Measurements from ENCODE around the gene CXXC1.
"Not testable (repeated sequence)": the region's sequence is repeated elsewhere in the genome, so short reads cannot be mapped to it uniquely, and the experiment has no call there.

The CXXC1 gene

GRCh38 chr18:50287441-50288347, at the start of gene CXXC1:
Gene CXXC1 (minus strand): TSS chr18:50287692. CDS start chr18:50287589, 103 bp downstream.
- DNase-seq (ENCODE audit: low spot score): peak; percentile 99

GRCh38 chr18:50334546-50335152, 47.2 kb upstream of the CXXC1 start:
- no peak for DNase-seq (ENCODE audit: low spot score)

DNA sequence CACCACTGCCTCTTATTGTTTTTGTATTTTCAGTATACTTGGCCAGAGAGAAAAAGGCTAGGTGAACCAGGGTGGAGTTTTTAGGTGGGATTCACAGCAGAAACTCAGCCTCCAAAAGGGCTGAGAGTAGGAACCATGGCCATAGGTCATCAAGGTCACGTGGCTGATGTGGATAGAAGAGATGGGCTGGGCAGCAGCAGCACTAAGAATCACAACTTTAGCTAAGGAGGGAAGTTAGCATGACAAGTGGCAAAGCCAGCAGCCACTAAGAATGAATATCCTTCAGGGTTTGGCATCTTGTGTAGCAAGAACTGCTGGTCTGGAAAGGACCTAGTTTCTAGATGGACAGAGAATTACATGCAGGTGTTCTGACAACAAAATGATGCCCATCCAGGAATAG, 44.2 kb upstream of the CXXC1 start:
- no peak for DNase-seq (ENCODE audit: low spot score)

DNA sequence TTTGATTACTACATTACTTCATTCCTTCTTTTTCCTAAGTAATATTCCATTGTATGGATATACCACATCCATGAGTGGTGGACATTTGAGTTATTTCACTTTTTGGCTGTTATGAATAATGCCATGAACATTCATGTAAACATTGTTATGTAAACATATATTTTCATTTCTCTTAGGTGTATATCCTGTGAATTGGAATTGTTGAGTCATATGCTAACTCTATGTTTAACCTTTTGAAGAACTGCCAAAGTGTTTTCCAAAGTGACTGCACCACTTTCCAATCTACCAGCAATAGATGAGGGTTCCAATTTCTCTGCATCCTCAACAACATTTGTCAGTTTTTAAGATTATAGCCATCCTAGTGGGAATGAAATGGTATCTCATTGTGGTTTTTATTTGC, 42.7 kb upstream of the CXXC1 start:
- no peak for DNase-seq (ENCODE audit: low spot score)

DNA sequence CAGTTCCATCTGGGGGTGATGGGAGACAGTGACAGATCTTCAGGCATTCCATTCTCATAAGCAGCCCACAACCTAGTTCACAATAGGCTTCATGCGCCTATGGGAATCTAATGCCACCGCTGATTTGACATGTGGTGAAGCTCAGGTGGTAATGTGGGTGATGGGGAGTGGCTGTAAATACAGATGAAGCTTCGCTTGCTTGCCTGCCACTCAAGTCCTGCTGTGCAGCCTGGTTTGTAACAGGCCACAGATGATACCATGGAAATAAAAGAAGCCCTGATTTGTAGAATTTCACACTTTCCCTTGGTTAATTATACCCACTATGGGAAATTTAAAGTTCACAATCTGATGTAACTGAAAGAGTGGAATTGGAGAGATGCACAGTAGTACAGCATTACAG, 40.5 kb upstream of the CXXC1 start:
- DNase-seq (ENCODE audit: low spot score): no peak

- no peak for DNase-seq (ENCODE audit: low spot score)
Observed at GRCh38 chr18:50320719-50321118, 33.2 kb upstream of the CXXC1 start.

DNA sequence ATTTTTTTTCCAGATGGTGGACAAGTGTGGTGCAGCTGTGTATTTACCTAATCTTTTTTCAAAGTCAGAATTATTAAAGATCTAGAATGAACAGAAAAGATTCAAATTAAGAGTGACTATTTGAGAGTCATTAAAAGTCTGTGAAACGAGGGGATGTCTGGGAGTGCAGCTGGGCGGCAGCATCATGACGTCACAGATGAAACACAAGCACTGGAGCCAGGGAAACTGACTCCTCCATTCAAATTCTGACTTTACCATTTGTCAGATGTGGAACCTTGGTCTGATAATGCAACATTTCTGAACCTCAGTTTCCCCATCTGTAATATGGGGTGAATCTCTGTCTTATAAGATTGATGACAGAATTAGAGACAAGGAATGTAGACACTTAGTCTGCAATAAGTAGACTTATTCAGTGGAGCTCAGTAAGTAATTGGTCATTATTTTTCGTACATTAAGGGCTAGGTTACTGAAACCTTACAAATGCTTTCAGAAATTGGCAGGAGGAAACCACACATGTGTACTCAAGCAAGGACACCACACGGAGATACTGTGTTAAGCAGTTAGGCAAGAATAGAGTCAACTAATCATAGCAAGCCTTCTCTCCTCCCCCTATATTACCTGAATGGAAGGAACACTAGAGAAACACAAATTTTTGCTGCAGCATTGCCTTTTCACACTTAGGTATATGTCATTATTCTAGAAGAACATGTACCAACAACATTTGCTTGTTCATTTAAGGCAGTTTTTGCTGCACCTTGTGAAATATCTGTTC, 27.8 kb upstream of the CXXC1 start:
- no peak for DNase-seq (ENCODE audit: low spot score)

DNA sequence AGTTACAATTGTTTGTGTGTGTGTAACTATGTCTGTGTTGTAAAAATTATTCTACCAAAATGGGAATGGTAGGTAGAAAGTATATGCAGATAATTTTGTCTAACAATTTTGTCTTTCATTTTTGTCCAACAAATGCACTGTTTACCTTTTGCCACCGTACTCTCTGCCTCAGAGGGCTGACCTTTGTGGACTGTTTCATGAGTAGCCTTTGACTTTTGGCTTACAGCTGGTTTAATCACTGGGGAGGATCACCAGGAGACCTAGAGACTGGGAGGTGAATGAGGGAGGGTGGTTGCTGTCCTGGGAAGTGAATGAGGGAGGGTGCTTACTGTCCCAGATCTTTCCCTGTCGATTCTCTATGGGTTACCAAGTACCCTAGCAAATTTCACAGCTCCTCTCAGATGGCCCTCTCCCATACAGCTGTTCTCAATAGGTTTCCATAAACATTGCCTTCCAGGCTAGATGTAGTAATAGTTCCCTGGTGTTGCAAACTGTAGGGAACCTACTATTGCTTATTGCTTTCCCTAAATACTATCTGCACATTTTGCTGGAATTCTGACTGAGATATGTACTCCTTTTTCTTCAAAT, 26.5 kb upstream of the CXXC1 start:
- no peak for DNase-seq (ENCODE audit: low spot score)

GRCh38 chr18:50313031-50313607, 25.6 kb upstream of the CXXC1 start:
- DNase-seq (ENCODE audit: low spot score): no peak

DNA sequence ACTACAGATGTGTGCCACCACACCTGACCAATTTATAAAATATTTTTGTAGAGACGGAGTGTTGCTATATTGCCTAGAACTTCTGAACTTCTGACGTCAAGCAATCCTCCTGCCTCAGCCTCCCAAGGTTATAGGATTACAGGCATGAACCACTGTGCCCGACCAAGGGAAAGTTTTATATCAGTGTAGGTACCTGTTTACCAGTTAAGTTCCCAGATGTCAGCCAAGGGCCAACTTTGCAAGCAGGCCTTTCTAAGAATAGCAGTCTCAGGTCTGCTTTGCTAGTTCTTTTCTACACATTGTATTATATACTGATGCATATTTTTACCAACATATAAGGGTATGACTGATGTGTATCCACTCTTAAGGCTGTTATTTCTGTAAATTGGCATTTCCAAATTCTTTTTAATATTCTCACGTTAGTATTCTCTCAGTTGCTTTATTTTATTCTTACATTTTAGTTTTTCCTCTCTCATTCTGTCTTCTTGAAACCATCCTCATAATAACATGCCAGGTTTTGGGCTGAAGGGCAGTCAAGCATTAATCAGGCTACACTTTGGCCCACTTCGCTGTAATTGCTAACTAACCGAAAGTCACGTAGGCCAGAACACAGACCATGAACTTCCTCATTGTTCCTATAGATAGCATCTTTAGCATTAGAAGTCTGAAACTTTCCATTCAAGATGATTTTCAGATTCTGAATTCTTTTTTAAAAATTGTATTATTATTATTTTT, 25.0 kb upstream of the CXXC1 start:
- DNase-seq (ENCODE audit: low spot score): no peak

DNA sequence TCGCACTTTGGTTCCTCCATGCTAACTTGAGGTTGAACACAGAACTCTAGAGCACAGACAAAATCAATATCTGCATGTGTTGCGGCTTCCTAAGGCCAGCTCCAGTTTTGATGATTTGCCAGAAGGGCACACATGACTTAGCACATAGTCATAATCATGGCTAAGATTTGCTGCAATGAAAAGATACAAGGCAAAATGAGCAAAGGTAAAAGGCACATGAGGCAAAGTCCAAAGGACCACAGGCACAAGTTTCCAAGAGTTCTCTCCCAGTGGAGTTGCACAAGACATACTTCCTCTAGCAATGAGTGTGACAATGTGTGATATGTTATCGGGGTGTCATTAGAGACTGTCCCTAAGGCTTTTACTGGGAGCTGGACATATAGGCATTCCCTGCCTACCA, 24.2 kb upstream of the CXXC1 start:
- DNase-seq (ENCODE audit: low spot score): no peak

- DNase-seq (ENCODE audit: low spot score): no peak
Observed at GRCh38 chr18:50310080-50310479, 22.6 kb upstream of the CXXC1 start.

- DNase-seq (ENCODE audit: low spot score): not testable (repeated sequence)
Observed at GRCh38 chr18:50308851-50309250, 21.4 kb upstream of the CXXC1 start.

DNA sequence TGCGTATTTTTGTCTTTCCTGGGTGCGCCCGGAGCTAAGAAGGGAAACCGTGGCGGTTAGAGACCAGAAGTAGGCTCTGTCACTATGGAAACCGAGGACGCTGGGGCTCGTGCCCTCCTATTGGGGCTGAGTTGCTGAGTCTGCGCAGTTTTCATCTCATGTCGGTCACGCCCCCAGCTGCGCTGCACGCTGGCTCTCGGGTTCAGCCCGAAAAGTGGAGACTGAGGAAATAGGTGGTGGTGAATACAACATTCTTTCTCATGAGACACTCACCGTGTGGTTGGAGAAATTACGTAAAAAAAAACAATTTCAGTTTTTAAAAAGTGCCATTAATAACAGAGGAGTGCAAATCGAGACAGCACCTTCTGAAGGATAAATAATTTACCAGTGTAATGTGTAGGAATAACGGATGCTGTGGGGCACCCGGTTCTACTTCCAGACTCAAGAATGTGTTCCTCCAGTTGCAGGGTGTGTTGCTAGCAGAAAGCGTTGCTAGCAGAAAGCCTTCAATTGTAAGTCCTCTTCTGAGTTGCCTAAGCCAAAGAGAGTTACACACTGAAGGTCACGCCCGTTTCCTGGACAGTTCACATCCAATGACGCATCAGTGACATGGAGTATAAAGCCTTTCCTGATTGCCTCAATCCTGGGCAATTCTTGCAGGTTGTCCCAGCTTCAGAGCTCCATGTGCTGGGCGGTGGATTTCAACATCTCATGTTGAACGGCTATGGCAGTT, 20.4 kb upstream of the CXXC1 start:
- peak; percentile 89 for DNase-seq (ENCODE audit: low spot score)

DNA sequence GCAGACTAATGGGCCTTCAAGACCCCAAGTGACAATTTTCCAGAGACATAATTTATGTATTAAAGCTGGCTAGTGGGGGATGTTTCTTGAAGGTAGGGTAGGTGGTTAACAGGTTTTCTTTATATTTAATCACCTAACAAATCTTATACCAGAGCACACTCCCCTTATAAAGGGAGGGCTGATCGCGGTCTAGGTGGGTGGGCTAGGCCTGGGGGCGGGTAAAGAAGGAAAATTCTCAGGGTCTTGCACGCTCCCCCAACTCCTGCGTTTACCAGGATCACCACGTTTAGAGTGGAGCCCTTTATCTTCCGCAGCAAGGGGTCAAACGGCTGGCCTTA, 19.9 kb upstream of the CXXC1 start:
- no peak for DNase-seq (ENCODE audit: low spot score)

DNA sequence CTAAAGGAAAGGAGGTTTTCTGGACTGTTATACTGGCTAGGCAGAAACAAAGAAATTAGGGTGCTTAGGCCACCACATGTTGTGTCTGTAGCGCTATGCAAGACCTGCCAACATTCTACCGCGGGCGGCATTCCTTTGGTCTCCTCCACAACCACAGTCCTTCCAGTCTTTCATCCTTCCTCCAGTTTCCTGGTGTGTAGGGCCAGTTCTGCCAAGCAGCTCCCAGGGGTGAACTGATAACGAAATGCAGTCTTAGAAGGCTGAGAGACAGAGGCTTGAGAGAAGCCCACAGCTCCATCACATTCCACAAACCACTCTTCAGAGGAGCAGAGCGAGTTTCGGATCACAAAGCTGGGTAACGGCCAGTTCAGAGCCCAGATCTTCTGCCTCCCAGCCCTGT, 19.5 kb upstream of the CXXC1 start:
- DNase-seq (ENCODE audit: low spot score): no peak

- DNase-seq (ENCODE audit: low spot score): no peak
Observed at GRCh38 chr18:50301074-50301473, 13.6 kb upstream of the CXXC1 start.

GRCh38 chr18:50299626-50300388, 12.3 kb upstream of the CXXC1 start:
- no peak for DNase-seq (ENCODE audit: low spot score)

- no peak for DNase-seq (ENCODE audit: low spot score)
Observed at GRCh38 chr18:50298443-50299284, 11.2 kb upstream of the CXXC1 start.
